Pons (tissue), 1 donor: Measurements from ENCODE around the gene TAOK1.

Experiments
- DNase-seq: peaks from one replicate; pipeline ENCODE4 v3.0.0-alpha.2; 2016; ENCODE audit warnings: low spot score

TAOK1 gene

DNA sequence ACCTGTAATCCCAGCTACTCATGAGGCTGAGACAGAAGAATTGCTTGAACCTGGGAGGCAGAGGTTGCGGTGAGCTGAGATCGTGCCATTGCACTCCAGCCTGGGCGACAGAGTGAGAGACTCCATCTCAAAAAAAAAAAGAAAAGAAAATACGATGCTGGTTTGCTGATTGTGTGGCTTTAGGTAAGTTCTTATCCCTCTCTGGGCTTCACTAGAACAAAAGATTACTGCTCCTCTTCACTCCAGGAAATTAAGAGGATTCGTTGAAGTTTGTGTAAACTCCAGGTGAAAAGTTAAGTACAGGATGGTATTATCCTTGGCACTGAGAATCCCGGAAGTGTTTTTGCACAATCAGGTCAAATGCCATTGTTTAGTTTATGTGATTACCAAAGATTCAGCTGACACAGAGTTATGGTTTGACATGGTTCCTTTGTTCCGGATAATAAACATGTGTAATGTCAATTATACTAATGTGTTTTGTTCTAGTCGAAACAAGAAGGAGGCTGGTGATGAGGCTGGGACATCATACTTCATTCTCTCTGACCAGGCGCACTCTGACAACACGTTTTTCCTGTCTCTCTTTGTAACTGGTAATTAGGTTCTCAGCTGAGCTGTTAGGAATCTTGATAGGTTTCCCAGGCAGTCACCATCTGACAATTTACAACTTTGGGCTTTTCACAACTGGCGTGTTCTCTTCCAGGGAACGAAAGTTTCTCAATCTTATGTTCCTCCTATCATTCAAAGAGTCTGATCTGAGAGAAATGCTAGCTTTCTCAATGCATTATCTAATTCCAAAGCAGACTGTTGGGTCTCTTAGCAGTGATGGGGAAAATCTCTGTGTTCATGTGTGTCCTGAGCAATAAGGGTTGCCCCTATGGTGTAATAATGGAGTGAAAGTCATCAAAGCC lies 10.8 kb upstream of the TAOK1 start:
- peak; percentile 77 for DNase-seq

DNA sequence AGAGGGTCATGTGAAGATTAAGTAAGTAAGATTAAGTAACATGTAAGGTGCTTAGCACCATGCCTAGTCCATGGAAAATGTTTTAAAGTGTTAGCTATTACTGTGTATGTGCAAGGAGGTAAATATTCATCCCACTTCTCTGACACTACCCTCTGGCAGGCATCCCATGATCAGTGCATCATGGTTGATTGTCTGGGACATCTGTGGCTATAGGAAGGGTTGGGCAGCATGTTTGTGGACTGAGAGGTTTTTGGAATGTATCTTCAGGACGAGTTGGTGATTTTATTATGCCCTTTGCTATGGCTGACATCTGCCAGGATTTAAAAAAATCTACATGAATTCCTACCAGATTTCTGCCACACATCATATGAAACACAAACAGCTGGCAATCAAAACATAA lies 6.5 kb upstream of the TAOK1 start:
- no peak for DNase-seq

GRCh38 chr17:29384901-29385300 lies 5.3 kb upstream of the TAOK1 start:
- no peak for DNase-seq

GRCh38 chr17:29386760-29387159 lies 3.4 kb upstream of the TAOK1 start:
- DNase-seq: no peak

DNA sequence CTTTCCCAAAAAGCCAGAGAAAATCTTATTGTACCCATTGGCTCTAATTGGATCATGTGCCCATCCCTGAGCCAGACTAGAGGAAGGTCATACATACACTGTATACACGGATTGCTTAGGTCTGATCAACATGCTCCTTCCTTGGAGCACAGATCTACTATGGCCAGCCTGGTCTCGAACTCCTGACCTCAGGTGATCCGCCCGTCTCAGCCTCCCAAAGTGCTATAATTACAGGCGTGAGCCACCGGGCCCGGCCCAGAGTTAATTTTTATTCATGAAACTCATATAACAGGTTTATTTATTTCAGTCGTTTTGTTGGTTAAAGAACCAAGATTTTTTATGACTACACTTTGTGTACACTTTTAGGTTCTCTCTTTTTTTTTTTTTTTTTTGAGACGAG lies 1.2 kb upstream of the TAOK1 start:
- no peak for DNase-seq

GRCh38 chr17:29390851-29391631 lies 878 bp downstream of the TAOK1 start:
- DNase-seq: peak; percentile 61

DNA sequence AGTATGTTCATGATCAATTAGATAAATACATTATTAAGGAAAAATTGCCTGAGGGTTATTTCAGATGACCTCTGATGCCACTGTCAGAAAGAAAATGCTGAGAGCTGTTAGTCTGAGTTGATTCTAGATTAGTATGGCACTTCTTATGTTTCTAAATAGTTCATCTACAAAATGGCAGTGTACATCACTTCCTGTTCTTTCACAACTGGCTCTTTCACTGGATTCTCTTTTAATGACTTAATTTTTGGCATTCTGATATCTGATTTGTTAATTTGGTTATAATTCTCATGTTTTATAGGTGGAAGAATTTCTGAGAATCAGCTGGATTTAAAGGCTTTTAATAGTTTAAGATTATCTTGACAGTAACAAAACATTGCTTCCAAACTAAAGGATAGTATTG lies 3.3 kb downstream of the TAOK1 start:
- no peak for DNase-seq

DNA sequence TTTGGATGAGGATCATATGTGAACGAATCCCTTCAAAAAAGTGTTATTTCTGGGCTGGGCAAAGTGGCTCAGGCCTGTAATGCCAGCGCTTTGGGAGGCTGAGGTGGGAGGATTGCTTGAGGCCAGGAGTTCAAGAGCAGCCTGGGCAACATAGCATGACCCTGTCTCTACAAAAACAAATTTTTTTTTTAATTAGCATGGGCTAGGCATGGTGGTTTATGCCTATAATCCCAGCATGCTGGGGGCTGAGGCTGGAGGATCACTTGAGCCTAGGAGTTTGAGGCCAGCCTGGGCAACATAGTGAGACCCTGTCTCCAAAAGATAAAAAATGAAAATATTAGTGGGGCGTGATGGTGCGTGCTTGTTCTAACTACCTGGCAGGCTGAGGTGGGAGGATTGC lies 4.6 kb downstream of the TAOK1 start:
- no peak for DNase-seq

- DNase-seq: no peak
Observed at GRCh38 chr17:29396066-29396465, 5.9 kb downstream of the TAOK1 start.

- no peak for DNase-seq
Observed at GRCh38 chr17:29399634-29400033, 9.5 kb downstream of the TAOK1 start.

GRCh38 chr17:29400818-29401217 lies 10.7 kb downstream of the TAOK1 start:
- DNase-seq: no peak

GRCh38 chr17:29401258-29401657 lies 11.1 kb downstream of the TAOK1 start:
- no peak for DNase-seq

DNA sequence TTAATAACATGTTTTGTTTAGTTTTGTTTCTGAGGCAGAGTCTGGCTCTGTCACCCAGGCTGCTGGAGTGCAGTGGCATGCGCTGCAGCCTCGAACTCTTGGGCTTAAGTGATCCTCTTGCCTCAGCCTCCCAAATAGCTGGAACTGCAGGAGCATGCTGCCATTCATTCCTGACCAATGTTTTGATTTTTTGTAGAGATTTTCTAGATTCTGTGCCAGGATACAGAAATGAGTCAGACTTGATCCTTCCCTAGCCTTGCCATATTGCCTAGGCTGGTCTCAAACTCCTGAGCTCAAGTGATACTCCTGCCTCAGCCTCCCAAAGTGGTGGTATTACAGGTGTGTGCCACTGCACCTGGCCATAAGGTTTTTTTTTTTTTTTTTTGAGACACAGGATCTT lies 17.7 kb downstream of the TAOK1 start:
- no peak for DNase-seq

GRCh38 chr17:29409963-29410362 lies 19.8 kb downstream of the TAOK1 start:
- DNase-seq: no peak

DNA sequence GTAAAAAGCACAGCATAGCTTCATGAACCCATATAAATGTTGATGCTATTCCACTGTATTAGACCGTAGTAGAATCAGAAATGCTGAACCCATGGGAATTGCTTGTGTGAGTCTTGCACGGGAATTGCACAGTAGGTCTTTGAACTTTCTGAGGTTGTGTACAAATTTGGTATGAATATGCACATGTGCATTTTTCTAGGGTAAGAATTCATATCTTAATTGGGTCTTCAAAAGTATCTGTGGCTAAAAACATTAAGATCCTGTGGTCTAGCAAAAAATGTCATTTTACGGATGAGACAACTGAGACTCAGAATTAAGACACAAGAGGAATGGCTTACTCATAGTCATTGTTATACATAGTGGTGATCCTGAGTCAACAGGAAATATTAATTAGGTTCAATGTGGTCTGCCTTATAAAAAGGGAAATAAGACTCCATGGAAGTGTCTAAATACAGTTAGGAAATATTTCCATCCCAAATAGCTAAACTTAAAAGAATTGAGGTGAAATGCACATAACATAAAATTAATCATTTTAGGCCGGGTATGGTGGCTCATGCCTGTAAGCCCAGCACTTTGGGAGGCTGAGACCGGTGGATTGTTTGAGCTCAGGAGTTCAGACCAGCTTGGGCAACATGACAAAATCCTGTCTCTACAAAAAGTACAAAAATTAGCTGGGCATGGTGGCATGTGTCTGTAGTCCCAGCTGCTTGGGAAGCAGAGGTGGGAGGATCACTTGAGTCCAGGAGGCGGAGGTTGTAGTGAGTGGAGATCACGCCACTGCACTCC lies 22.8 kb downstream of the TAOK1 start:
- DNase-seq: no peak

GRCh38 chr17:29420128-29420527 lies 30.0 kb downstream of the TAOK1 start:
- DNase-seq: no peak

DNA sequence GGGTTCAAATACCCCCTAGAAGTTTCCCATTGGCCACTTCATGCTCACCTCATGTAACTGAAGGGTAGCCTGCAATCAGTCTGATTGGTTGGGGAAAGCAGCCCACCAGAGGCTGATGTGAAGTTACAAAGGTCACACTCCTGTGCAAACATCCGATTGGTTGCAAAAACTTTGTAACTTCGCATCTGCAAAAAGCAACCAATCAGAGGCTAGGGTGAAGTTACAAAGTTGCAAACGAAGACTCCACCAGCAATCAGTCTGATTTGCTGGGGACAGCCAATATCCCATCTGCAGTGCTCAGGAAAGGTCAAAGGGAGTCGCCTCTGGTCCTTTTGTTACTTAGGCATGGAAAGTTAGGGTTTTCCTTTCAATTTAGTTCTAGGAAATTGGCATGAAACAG lies 40.1 kb downstream of the TAOK1 start:
- no peak for DNase-seq

GRCh38 chr17:29433541-29433940 lies 43.4 kb downstream of the TAOK1 start:
- no peak for DNase-seq

DNA sequence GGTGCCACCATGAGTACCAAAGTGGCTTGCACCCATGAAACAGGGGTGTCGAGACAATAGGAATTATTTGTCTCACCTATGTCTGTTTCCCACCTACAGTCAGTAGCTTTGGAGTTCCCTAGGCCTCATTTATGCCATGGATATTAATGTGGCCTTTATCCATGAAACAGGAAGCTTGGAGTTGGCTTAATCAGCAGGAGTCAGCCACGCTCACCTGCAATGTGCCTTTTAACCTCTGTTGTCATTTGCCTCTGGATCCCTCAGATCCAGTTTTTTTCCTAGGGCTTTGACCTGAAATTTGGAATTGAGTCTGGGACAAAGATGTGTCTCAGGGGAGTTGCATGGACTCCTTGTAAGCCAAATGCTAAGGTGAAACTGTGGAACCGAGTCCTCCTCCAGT lies 44.4 kb downstream of the TAOK1 start:
- DNase-seq: no peak

GRCh38 chr17:29442451-29442850 lies 52.3 kb downstream of the TAOK1 start:
- DNase-seq: no peak

- peak; percentile 37 for DNase-seq
Observed at GRCh38 chr17:29443041-29443739, 53.0 kb downstream of the TAOK1 start.

DNA sequence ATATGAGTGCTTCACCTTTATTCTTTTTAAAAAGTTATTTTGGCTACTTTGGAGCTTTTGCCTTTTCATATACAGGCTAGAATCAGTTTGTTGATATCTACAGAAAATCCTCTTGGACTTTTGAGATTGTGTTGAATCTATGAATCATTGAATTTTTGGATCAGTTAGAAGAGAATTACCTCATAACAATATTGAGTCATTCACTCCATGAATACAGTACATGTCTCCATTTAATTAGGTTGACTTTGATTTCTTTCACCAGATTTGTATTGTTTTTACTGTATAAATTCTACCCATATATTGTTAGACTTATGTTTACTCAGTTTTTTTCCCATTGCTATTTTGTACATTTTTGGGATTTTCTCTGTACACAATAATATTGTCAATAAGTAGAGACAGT lies 54.4 kb downstream of the TAOK1 start:
- DNase-seq: no peak
